GM12878 (cell line): ENCODE measurements around the gene TRIM67. TPM values are rescaled to one million over a fixed set of nuclear protein-coding genes. Genes with fewer than 3 reads are reported as not detected.

Source experiments
- ATAC-seq: fragments of 200-7000 bp; cut with Tn5 transposase; 3 replicates; pipeline ENCODE4 v1.9.1; 2020; ENCODE audit warnings: mild to moderate bottlenecking, moderate library complexity
- BruUV-seq: library from RNA; stranded (reverse); fragments of 400-500 nt; replicated peaks from 2 replicates; lab custom pipeline; 2021; lab: Mats Ljungman, UMichigan
- CTCF ChIA-PET: fragments of 300-600 bp; sonication (Branson Sonifier 250); formaldehyde crosslinking; extraction: SDS; loops from one replicate; lab custom pipeline; 2021; ENCODE audit warnings: inconsistent platforms; lab: Yijun Ruan, JAX
- POLR2A ChIA-PET: fragments of 350-600 bp; formaldehyde crosslinking; extraction: SDS; loops from one replicate; lab custom pipeline; 2021; ENCODE audit warnings: inconsistent platforms; lab: Charles Lee
- RAD21 ChIA-PET: fragments of 300-600 bp; sonication (Branson Sonifier 250); formaldehyde crosslinking; loops from one replicate; lab custom pipeline; 2023; ENCODE audit warnings: antibody characterized with exemption; ENCODE audit not compliant: unreplicated experiment; lab: Charles Lee
- SMC1A ChIA-PET: fragments of 300-600 bp; sonication (Branson Sonifier 250); formaldehyde crosslinking; loops from one replicate; lab custom pipeline; 2023; ENCODE audit not compliant: unreplicated experiment, uncharacterized antibody; lab: Charles Lee
- DNase-seq: peaks from one replicate; pipeline ENCODE4 v3.0.0-alpha.2; 2011; ENCODE audit warnings: low read depth, low spot score
- FAIRE-seq: peaks from 3 replicates; lab custom pipeline; 2011; peaks lifted over from hg19 to GRCh38; lab: Jason Lieb, UNC
- H2AFZ ChIP-seq: 2 replicates; pipeline ENCODE4 v1.6.0; 2011; ENCODE audit warnings: low read depth, low read length, control low read depth; ENCODE audit not compliant: control insufficient read depth
- H3K27ac ChIP-seq: 2 replicates; pipeline ENCODE4 v1.5.1; 2011; ENCODE audit warnings: control low read depth; ENCODE audit not compliant: control insufficient read depth, insufficient read depth
- H3K27me3 ChIP-seq, 2 experiments: replicated peaks in 1 of 2; 2 replicates each; pipeline versions ENCODE4 v1.6.0 to v1.6.1; 2011; ENCODE audit warnings: low read length in 1 of 2; ENCODE audit not compliant: control insufficient read depth in 2 of 2, insufficient read depth in 2 of 2
- H3K36me3 ChIP-seq, 2 experiments: 2 replicates each; pipeline ENCODE4 v1.5.1; 2011; ENCODE audit warnings: low read length in 1 of 2; ENCODE audit not compliant: control insufficient read depth in 2 of 2, insufficient read depth in 2 of 2
- H3K4me1 ChIP-seq: 2 replicates; pipeline ENCODE4 v1.6.1; 2011; ENCODE audit warnings: mild to moderate bottlenecking, low read length, moderate library complexity, mixed read lengths; ENCODE audit not compliant: control insufficient read depth, insufficient read depth
- H3K4me2 ChIP-seq: 2 replicates; pipeline ENCODE4 v1.6.0; 2011; ENCODE audit warnings: control low read depth; ENCODE audit not compliant: control insufficient read depth, insufficient read depth
- H3K4me3 ChIP-seq: fragments of 200-600 bp; sonication (generic); 2 replicates; pipeline ENCODE4 v1.5.1; 2016
- H3K79me2 ChIP-seq: 2 replicates; pipeline ENCODE4 v1.6.0; 2011; ENCODE audit warnings: low read length; ENCODE audit not compliant: control insufficient read depth, insufficient read depth
- H3K9ac ChIP-seq: 2 replicates; pipeline ENCODE4 v1.8.0; 2011; ENCODE audit warnings: low read length, control low read depth, mixed read lengths; ENCODE audit not compliant: control insufficient read depth, insufficient read depth
- H3K9me3 ChIP-seq: replicated peaks from 3 replicates; pipeline ENCODE4 v1.5.1; 2011; ENCODE audit warnings: mild to moderate bottlenecking, low read length; ENCODE audit not compliant: control insufficient read depth, insufficient read depth
- H4K20me1 ChIP-seq: 2 replicates; pipeline ENCODE4 v1.6.0; 2011; ENCODE audit not compliant: control insufficient read depth, insufficient read depth
- ATF7 ChIP-seq: fragments of 450-650 bp; IDR thresholded peaks from 2 replicates; pipeline ENCODE4 v1.6.1; 2016; ENCODE audit warnings: low read depth, mild to moderate bottlenecking
- CBX5 ChIP-seq: sonication (generic); IDR thresholded peaks from 2 replicates; pipeline ENCODE4 v1.6.1; 2016; ENCODE audit warnings: low read depth, moderate library complexity, mild to moderate bottlenecking, inconsistent platforms
- CHD1 ChIP-seq: IDR thresholded peaks from 2 replicates; pipeline ENCODE4 v1.6.1; 2012; ENCODE audit warnings: low read depth, low read length, improper control_type of control experiment
- IRF4 ChIP-seq: IDR thresholded peaks from 2 replicates; pipeline ENCODE4 v1.6.1; 2011; ENCODE audit warnings: low read depth, low read length
- POLR2A ChIP-seq: IDR thresholded peaks from 2 replicates; pipeline ENCODE4 v1.6.1; 2011; ENCODE audit warnings: low read depth, mild to moderate bottlenecking, low read length
- RCOR1 ChIP-seq: conservative IDR thresholded peaks from 2 replicates; pipeline ENCODE4 v1.6.1; 2012; ENCODE audit warnings: low read depth, low read length, improper control_type of control experiment
- SMC3 ChIP-seq: IDR thresholded peaks from 2 replicates; pipeline ENCODE4 v1.6.1; 2011; ENCODE audit warnings: low read length, improper control_type of control experiment, borderline replicate concordance
- SUZ12 ChIP-seq: fragments of 200-600 bp; sonication (generic); IDR thresholded peaks from one replicate; pipeline ENCODE4 v1.6.1; 2018; ENCODE audit warnings: antibody characterized with exemption, mild to moderate bottlenecking; ENCODE audit not compliant: unreplicated experiment
- ZBED1 ChIP-seq: IDR thresholded peaks from 2 replicates; pipeline ENCODE4 v1.6.1; 2016; ENCODE audit warnings: borderline replicate concordance
- WGBS: methylation state at CpG from one replicate; pipeline ENCODE4 v1.1.6; 2016; ENCODE audit warnings: low lambda C conversion rate; ENCODE audit not compliant: insufficient replicate concordance, insufficient coverage; ENCODE audit errors: missing lambda C conversion rate; 5-methylcytosine and 5-hydroxymethylcytosine counted together
- in situ Hi-C: fragments of 300-500 bp; cut with MboI; formaldehyde crosslinking; loops from 9 replicates; pipeline ENCODE4 v1.14.3; 2018; ENCODE audit warnings: mixed read lengths
- intact Hi-C: fragments of 100-400 bp; cut with micrococcal nuclease; formaldehyde crosslinking; loops from one replicate; pipeline ENCODE4 v1.14.2; 2022; ENCODE audit not compliant: unreplicated experiment
- polyA plus RNA-seq, 11 experiments: library from polyadenylated mRNA; depleted of rRNA in 4 of 11; unstranded in 6 of 11; stranded (reverse) in 5 of 11; fragments of >200 nt; fragmentation: Nextera tagmentation in 4 of 11; fragmentation: Illumina TruSeq in 1 of 11; extraction: Ambion mirVana in 4 of 11; extraction: Trizol in 1 of 11; gene quantifications; 1 replicate in 1 of 11; 2 replicates in 10 of 11; pipeline versions ENCODE4 v1.2.1 to v1.2.3, GENCODE V29; 2011 to 2016; ENCODE audit warnings: inconsistent platforms in 2 of 11, missing spikeins in 2 of 11, low read depth in 1 of 11
- total RNA-seq, 4 experiments: library from RNA; depleted of rRNA in 3 of 4; stranded (reverse); fragments of >200 nt in 3 of 4; fragmentation: Illumina TruSeq in 1 of 4; extraction: Trizol in 1 of 4; gene quantifications; 2 replicates each; pipeline versions ENCODE4 v1.2.1 to v1.2.3, GENCODE V29; 2013 to 2021
- TF ChIP-seq, protein P1 (sequence below): fragments of 150-350 bp; IDR thresholded peaks from 2 replicates; pipeline ENCODE4 v1.6.1; 2016; ENCODE audit warnings: low read depth, low read length
- TF ChIP-seq, protein P2 (sequence below): fragments of 450-650 bp; IDR thresholded peaks from 2 replicates; pipeline ENCODE4 v1.6.1; 2017; ENCODE audit warnings: mild to moderate bottlenecking, low read depth, inconsistent platforms; ENCODE audit not compliant: poor library complexity, severe bottlenecking
- TF ChIP-seq, protein P3 (sequence below): IDR thresholded peaks from 2 replicates; pipeline ENCODE4 v1.6.1; 2012; ENCODE audit warnings: improper control_type of control experiment, low read depth, low read length; ENCODE audit not compliant: insufficient replicate concordance
- TF ChIP-seq, protein P4 (sequence below): fragments of 450-650 bp; conservative IDR thresholded peaks from 2 replicates; pipeline ENCODE4 v1.6.1; 2017; ENCODE audit warnings: mild to moderate bottlenecking, moderate library complexity

TRIM67 gene
- total and polyA plus RNA-seq, 10 of the 15 experiments (the other 5 are each of a cell fraction or from before 2014, with no cell fraction given), result under 0.01 to 0.01 TPM; not detected in 8

DNA sequence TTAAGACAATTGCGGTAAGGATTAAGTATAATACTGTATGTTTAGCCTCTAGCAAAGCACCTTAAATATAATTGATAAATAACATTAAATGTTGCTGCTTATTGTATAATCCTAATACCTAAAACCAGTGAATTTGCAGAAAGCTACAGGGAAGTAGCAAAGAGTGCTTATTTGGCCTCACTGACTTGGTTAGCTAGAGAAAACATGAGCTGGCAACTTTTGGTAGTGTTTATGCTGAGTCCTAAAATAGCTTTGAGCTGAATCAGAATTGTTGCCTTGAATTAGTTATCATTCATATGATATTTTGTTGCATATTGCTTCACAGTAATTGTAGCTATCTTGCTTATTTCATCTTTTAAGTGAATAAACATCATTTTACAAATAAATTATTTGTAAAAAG lies 3.5 kb downstream of the TRIM67 start:
- Histone ChIP-seq H3K4me2 (no peak overlapping the region), H3K4me1 (no peaks in the 10 kb centered on the region), H3K9ac (no peak overlapping the region), H2AFZ (no peak overlapping the region), H3K27ac (no peak overlapping the region), H3K79me2 (no peaks in the 10 kb centered on the region), H3K9me3 (no peaks in the 10 kb centered on the region; the same call in 2 of the 3 replicates), H3K4me3 (no peak overlapping the region), H3K27me3 (peaks cover 4 to 7% of the 10 kb centered on the region in 2 experiments), H3K36me3 (no peaks in the 10 kb centered on the region), H4K20me1 (no peaks in the 10 kb centered on the region)
- DNase-seq (no peak), ATAC-seq (no peak), FAIRE-seq (no peak)
- SMC1A ChIA-PET, result no interaction called here
- RAD21 ChIA-PET, result no interaction called here
- BruUV-seq, result no TSS peak
- intact Hi-C loops, result no loop called here
- CTCF ChIA-PET, result no interaction called here
- in situ Hi-C loops, result no loop called here
- TF ChIP-seq IRF4 (no peak), ATF7 (no peak), POLR2A (no peak), CHD1 (no peak), ZBED1 (no peak), SMC3 (no peak), RCOR1 (no peak), SUZ12 (no peak), CBX5 (no peak)
- TF ChIP-seq, protein P1, sequence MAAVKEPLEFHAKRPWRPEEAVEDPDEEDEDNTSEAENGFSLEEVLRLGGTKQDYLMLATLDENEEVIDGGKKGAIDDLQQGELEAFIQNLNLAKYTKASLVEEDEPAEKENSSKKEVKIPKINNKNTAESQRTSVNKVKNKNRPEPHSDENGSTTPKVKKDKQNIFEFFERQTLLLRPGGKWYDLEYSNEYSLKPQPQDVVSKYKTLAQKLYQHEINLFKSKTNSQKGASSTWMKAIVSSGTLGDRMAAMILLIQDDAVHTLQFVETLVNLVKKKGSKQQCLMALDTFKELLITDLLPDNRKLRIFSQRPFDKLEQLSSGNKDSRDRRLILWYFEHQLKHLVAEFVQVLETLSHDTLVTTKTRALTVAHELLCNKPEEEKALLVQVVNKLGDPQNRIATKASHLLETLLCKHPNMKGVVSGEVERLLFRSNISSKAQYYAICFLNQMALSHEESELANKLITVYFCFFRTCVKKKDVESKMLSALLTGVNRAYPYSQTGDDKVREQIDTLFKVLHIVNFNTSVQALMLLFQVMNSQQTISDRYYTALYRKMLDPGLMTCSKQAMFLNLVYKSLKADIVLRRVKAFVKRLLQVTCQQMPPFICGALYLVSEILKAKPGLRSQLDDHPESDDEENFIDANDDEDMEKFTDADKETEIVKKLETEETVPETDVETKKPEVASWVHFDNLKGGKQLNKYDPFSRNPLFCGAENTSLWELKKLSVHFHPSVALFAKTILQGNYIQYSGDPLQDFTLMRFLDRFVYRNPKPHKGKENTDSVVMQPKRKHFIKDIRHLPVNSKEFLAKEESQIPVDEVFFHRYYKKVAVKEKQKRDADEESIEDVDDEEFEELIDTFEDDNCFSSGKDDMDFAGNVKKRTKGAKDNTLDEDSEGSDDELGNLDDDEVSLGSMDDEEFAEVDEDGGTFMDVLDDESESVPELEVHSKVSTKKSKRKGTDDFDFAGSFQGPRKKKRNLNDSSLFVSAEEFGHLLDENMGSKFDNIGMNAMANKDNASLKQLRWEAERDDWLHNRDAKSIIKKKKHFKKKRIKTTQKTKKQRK, result no peak
- TF ChIP-seq, protein P2, sequence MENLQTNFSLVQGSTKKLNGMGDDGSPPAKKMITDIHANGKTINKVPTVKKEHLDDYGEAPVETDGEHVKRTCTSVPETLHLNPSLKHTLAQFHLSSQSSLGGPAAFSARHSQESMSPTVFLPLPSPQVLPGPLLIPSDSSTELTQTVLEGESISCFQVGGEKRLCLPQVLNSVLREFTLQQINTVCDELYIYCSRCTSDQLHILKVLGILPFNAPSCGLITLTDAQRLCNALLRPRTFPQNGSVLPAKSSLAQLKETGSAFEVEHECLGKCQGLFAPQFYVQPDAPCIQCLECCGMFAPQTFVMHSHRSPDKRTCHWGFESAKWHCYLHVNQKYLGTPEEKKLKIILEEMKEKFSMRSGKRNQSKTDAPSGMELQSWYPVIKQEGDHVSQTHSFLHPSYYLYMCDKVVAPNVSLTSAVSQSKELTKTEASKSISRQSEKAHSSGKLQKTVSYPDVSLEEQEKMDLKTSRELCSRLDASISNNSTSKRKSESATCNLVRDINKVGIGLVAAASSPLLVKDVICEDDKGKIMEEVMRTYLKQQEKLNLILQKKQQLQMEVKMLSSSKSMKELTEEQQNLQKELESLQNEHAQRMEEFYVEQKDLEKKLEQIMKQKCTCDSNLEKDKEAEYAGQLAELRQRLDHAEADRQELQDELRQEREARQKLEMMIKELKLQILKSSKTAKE, result no peak
- TF ChIP-seq, protein P3, sequence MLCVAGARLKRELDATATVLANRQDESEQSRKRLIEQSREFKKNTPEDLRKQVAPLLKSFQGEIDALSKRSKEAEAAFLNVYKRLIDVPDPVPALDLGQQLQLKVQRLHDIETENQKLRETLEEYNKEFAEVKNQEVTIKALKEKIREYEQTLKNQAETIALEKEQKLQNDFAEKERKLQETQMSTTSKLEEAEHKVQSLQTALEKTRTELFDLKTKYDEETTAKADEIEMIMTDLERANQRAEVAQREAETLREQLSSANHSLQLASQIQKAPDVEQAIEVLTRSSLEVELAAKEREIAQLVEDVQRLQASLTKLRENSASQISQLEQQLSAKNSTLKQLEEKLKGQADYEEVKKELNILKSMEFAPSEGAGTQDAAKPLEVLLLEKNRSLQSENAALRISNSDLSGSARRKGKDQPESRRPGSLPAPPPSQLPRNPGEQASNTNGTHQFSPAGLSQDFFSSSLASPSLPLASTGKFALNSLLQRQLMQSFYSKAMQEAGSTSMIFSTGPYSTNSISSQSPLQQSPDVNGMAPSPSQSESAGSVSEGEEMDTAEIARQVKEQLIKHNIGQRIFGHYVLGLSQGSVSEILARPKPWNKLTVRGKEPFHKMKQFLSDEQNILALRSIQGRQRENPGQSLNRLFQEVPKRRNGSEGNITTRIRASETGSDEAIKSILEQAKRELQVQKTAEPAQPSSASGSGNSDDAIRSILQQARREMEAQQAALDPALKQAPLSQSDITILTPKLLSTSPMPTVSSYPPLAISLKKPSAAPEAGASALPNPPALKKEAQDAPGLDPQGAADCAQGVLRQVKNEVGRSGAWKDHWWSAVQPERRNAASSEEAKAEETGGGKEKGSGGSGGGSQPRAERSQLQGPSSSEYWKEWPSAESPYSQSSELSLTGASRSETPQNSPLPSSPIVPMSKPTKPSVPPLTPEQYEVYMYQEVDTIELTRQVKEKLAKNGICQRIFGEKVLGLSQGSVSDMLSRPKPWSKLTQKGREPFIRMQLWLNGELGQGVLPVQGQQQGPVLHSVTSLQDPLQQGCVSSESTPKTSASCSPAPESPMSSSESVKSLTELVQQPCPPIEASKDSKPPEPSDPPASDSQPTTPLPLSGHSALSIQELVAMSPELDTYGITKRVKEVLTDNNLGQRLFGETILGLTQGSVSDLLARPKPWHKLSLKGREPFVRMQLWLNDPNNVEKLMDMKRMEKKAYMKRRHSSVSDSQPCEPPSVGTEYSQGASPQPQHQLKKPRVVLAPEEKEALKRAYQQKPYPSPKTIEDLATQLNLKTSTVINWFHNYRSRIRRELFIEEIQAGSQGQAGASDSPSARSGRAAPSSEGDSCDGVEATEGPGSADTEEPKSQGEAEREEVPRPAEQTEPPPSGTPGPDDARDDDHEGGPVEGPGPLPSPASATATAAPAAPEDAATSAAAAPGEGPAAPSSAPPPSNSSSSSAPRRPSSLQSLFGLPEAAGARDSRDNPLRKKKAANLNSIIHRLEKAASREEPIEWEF, result no peak
- TF ChIP-seq, protein P4, sequence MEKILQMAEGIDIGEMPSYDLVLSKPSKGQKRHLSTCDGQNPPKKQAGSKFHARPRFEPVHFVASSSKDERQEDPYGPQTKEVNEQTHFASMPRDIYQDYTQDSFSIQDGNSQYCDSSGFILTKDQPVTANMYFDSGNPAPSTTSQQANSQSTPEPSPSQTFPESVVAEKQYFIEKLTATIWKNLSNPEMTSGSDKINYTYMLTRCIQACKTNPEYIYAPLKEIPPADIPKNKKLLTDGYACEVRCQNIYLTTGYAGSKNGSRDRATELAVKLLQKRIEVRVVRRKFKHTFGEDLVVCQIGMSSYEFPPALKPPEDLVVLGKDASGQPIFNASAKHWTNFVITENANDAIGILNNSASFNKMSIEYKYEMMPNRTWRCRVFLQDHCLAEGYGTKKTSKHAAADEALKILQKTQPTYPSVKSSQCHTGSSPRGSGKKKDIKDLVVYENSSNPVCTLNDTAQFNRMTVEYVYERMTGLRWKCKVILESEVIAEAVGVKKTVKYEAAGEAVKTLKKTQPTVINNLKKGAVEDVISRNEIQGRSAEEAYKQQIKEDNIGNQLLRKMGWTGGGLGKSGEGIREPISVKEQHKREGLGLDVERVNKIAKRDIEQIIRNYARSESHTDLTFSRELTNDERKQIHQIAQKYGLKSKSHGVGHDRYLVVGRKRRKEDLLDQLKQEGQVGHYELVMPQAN, result no peak
- POLR2A ChIA-PET, result no interaction called here
- WGBS, result 100% methylated on average over 1 of the region's 1 CpG
